ENCODE measurements around the gene ATP7B. TPM values are rescaled to one million over a fixed set of nuclear protein-coding genes. Genes with fewer than 3 reads are reported as not detected.

ATP7B gene
- total RNA-seq, 1 experiment from 2014 or later: 4.4 TPM

DNA sequence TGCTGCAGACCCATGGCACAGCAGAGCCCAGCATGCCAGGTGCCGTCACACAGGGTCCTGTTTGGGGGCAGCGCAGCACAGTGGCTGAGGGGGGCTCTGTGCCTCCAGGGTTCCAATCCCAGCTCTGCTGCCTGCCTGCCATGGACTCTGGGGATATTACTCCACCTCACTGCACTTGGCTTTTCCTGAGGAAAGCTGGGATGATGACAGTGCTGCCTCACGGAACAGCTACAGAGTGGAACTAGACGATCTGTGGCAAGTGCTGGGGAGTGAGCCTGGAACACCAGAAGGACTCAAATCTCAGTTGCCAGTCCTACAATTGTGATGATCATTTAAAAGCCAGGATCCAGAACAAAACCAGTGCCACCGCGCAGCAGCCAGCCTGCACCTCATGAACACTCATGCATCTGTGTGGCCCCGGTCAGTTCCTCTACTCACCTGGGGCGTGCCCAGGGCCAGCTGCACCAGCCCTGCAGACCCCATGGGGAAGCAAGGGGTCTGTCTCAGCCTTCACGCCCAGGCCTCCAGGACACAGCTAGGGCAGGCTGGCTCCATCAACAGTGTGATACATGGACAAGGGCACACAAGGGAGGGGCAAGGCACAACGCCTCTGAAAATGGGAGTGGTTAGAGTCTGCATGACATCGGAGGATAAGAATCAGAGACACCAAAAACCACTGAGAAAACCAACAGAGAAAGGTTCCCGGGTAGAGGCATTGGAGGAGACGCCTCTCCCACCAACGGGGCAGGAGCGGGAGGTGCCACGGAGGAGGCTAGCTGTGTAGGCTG lies 55.2 kb downstream of the ATP7B start:
- peaks cover 20% of the 10 kb centered on the region for H3K4me1 ChIP-seq (ENCODE audit: insufficient read depth, low read length)
- H3F3A ChIP-seq (ENCODE audit: low read length, unreplicated experiment): no peaks in the 10 kb centered on the region
- ATAC-seq: no peak
- no peak for TF ChIP-seq EZH2phosphoT487 (IDR thresholded peaks at IDR 0.05; ENCODE audit: borderline replicate concordance, low read length)
- no peak for TF ChIP-seq EZH2 (IDR thresholded peaks at IDR 0.05; ENCODE audit: low read length, unreplicated experiment)
- TF ChIP-seq, protein P1, sequence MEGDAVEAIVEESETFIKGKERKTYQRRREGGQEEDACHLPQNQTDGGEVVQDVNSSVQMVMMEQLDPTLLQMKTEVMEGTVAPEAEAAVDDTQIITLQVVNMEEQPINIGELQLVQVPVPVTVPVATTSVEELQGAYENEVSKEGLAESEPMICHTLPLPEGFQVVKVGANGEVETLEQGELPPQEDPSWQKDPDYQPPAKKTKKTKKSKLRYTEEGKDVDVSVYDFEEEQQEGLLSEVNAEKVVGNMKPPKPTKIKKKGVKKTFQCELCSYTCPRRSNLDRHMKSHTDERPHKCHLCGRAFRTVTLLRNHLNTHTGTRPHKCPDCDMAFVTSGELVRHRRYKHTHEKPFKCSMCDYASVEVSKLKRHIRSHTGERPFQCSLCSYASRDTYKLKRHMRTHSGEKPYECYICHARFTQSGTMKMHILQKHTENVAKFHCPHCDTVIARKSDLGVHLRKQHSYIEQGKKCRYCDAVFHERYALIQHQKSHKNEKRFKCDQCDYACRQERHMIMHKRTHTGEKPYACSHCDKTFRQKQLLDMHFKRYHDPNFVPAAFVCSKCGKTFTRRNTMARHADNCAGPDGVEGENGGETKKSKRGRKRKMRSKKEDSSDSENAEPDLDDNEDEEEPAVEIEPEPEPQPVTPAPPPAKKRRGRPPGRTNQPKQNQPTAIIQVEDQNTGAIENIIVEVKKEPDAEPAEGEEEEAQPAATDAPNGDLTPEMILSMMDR (conservative IDR thresholded peaks at IDR 0.05; ENCODE audit: low read depth, low read length): no peak
- no peaks in the 10 kb centered on the region for H4K20me1 ChIP-seq (ENCODE audit: low read length)
- BruUV-seq (replicated peaks): no TSS peak
- peak overlapping the region; percentile 20; the same call in 1 of the 2 replicates for H3K9ac ChIP-seq (ENCODE audit: low read length)
- ChIA-PET POLR2A (ENCODE audit: unreplicated experiment) (no interaction called here), CTCF (no interaction called here)
- no peaks in the 10 kb centered on the region for H3K9me2 ChIP-seq (replicated peaks; ENCODE audit: low read length)
- H3K4me3 ChIP-seq (ENCODE audit: low read length): no peak overlapping the region
- H3K9me3 ChIP-seq (ENCODE audit: low read length): no peaks in the 10 kb centered on the region
- H3K27me3 ChIP-seq (ENCODE audit: low read length): no peaks in the 10 kb centered on the region
- no peak overlapping the region for H3K4me2 ChIP-seq (ENCODE audit: low read length)
- H3K36me3 ChIP-seq (ENCODE audit: low read depth, low read length): no peaks in the 10 kb centered on the region
- H3K27ac ChIP-seq (ENCODE audit: low read length): peak overlapping the region; percentile 56
- no peak overlapping the region for H2AFZ ChIP-seq (ENCODE audit: low read length)
- H3K79me2 ChIP-seq (ENCODE audit: low read length): no peaks in the 10 kb centered on the region
- no peak for DNase-seq
- intact Hi-C loops (cut with micrococcal nuclease): no loop called here

DNA sequence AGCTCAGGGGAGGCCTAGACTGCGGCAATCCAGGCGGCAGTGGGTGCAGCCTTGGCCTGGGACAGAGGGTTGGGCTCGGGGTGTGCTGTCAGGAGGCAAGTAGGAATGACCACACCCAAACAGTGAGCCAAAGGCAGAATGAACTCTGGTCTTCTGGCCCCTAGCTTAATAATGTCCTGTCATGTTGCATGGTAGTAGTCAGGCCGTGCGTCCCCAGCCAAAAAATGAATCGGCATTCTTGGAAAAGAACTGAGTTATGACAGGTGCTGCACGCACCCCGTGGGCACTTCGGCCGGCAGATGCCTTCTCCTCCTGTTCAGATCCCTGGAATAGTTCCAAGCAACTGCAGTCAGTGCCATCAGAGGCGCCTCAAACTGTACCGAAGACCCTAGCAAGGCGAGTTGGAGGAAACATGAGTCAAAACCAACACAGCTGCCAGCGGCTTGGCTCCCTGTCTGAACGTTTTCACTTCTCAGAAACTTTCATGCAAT lies 55.9 kb downstream of the ATP7B start:
- BruUV-seq (replicated peaks): no TSS peak
- TF ChIP-seq, protein P1 (conservative IDR thresholded peaks at IDR 0.05; ENCODE audit: low read depth, low read length): no peak
- TF ChIP-seq EZH2 (IDR thresholded peaks at IDR 0.05; ENCODE audit: low read length, unreplicated experiment) (no peak), EZH2phosphoT487 (IDR thresholded peaks at IDR 0.05; ENCODE audit: borderline replicate concordance, low read length) (no peak)
- Histone ChIP-seq H3K4me1 (ENCODE audit: insufficient read depth, low read length) (peaks cover 20% of the 10 kb centered on the region), H3K27ac (ENCODE audit: low read length) (peak overlapping the region; percentile 56), H4K20me1 (ENCODE audit: low read length) (no peaks in the 10 kb centered on the region), H3K4me2 (ENCODE audit: low read length) (no peak overlapping the region), H3K9me2 (replicated peaks; ENCODE audit: low read length) (no peaks in the 10 kb centered on the region), H3K27me3 (ENCODE audit: low read length) (no peaks in the 10 kb centered on the region), H3K79me2 (ENCODE audit: low read length) (no peaks in the 10 kb centered on the region), H3F3A (ENCODE audit: low read length, unreplicated experiment) (no peaks in the 10 kb centered on the region), H2AFZ (ENCODE audit: low read length) (no peak overlapping the region), H3K9ac (ENCODE audit: low read length) (no peak overlapping the region), H3K36me3 (ENCODE audit: low read depth, low read length) (no peaks in the 10 kb centered on the region), H3K9me3 (ENCODE audit: low read length) (no peaks in the 10 kb centered on the region), H3K4me3 (ENCODE audit: low read length) (no peak overlapping the region)
- ATAC-seq: no peak
- DNase-seq: peak; percentile 39
- POLR2A ChIA-PET (ENCODE audit: unreplicated experiment): no interaction called here
- CTCF ChIA-PET: interaction anchor here (0.5 kb wide), 1 partner anchor 47 kb away, joined by 3 read pairs; no protein-coding TSS in a partner anchor
- intact Hi-C loops (cut with micrococcal nuclease): no loop called here

Data from PC-3 (cell line).